Measurements from ENCODE around the gene ARFRP1. TPM values are rescaled to one million over a fixed set of nuclear protein-coding genes. Genes with fewer than 3 reads are reported as not detected.
"Not testable (repeated sequence)": the region's sequence is repeated elsewhere in the genome, so short reads cannot be mapped to it uniquely, and the experiment has no call there.

The ARFRP1 gene
- total and polyA plus RNA-seq, 4 donors, result 29.8 to 56.0 (median 47.4) TPM

- Histone ChIP-seq H3K4me1 (ENCODE audit: control insufficient read depth in 5 of 5, insufficient read depth in 5 of 5, low read length in 5 of 5) (peaks cover 0 to 16% (median 10%) of the 10 kb centered on the region in 5 donors), H3K9me3 (ENCODE audit: control insufficient read depth in 4 of 4, insufficient read depth in 3 of 4, low read length in 3 of 4) (no peaks in the 10 kb centered on the region), H3K9ac (ENCODE audit: insufficient read depth in 1 of 2, low read length in 2 of 2) (no peak overlapping the region), H3K27me3 (ENCODE audit: control insufficient read depth in 3 of 3, insufficient read depth in 3 of 3, low read length in 2 of 3) (no peaks in the 10 kb centered on the region), H3K27ac (ENCODE audit: low read depth in 1 of 2, low read length in 1 of 2) (no peak overlapping the region), H3K4me3 (no peak overlapping the region), H3K36me3 (ENCODE audit: control insufficient read depth in 4 of 4, insufficient read depth in 4 of 4, low read length in 4 of 4) (peaks cover 0 to 52% (median 16%) of the 10 kb centered on the region in 4 donors)
- TF ChIP-seq, protein P1, sequence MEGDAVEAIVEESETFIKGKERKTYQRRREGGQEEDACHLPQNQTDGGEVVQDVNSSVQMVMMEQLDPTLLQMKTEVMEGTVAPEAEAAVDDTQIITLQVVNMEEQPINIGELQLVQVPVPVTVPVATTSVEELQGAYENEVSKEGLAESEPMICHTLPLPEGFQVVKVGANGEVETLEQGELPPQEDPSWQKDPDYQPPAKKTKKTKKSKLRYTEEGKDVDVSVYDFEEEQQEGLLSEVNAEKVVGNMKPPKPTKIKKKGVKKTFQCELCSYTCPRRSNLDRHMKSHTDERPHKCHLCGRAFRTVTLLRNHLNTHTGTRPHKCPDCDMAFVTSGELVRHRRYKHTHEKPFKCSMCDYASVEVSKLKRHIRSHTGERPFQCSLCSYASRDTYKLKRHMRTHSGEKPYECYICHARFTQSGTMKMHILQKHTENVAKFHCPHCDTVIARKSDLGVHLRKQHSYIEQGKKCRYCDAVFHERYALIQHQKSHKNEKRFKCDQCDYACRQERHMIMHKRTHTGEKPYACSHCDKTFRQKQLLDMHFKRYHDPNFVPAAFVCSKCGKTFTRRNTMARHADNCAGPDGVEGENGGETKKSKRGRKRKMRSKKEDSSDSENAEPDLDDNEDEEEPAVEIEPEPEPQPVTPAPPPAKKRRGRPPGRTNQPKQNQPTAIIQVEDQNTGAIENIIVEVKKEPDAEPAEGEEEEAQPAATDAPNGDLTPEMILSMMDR (IDR thresholded peaks at IDR 0.05; ENCODE audit: control extremely low read depth, extremely low read depth), result no peak
- ATAC-seq (ENCODE audit: insufficient read depth, low FRiP score) (no peak), DNase-seq (no peak)
- 93 to 94% methylated on average over 33 of the region's 33 CpGs for WGBS, 2 donors
Measured at GRCh38 chr20:63661959-63662812, 45.6 kb downstream of the ARFRP1 start.

DNA sequence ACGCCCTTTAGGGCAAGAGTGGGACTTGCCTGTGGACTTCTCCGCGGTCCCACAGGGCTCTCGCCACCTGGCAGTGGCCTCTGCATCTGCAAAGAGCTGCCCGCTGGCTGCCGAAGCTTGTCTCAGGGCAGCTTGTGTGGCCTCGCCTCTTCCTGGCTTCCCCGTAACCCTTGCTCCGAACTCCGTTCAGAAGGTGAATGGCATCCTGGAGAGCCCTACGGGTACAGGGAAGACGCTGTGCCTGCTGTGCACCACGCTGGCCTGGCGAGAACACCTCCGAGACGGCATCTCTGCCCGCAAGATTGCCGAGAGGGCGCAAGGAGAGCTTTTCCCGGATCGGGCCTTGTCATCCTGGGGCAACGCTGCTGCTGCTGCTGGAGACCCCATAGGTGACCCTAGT lies 46.7 kb downstream of the ARFRP1 start:
- peaks cover 0 to 46% (median 13%) of the 10 kb centered on the region in 4 donors for H3K36me3 ChIP-seq (ENCODE audit: control insufficient read depth in 4 of 4, insufficient read depth in 4 of 4, low read length in 4 of 4)
- peaks cover 0 to 19% (median 10%) of the 10 kb centered on the region in 5 donors for H3K4me1 ChIP-seq (ENCODE audit: control insufficient read depth in 5 of 5, insufficient read depth in 5 of 5, low read length in 5 of 5)
- H3K9me3 ChIP-seq (ENCODE audit: control insufficient read depth in 4 of 4, insufficient read depth in 3 of 4, low read length in 3 of 4), result no peaks in the 10 kb centered on the region
- no peak overlapping the region for H3K4me3 ChIP-seq
- H3K27ac ChIP-seq (ENCODE audit: low read depth in 1 of 2, low read length in 1 of 2), result no peak overlapping the region
- H3K9ac ChIP-seq (ENCODE audit: insufficient read depth in 1 of 2, low read length in 2 of 2), result no peak overlapping the region
- H3K27me3 ChIP-seq (ENCODE audit: control insufficient read depth in 3 of 3, insufficient read depth in 3 of 3, low read length in 2 of 3), result no peaks in the 10 kb centered on the region
- WGBS, 2 donors, result 97 to 98% methylated on average over 22 of the region's 22 CpGs
- DNase-seq, result no peak
- ATAC-seq (ENCODE audit: insufficient read depth, low FRiP score), result no peak
- TF ChIP-seq, protein P1 (IDR thresholded peaks at IDR 0.05; ENCODE audit: control extremely low read depth, extremely low read depth), result no peak

- peaks cover 0 to 19% (median 10%) of the 10 kb centered on the region in 5 donors for H3K4me1 ChIP-seq (ENCODE audit: control insufficient read depth in 5 of 5, insufficient read depth in 5 of 5, low read length in 5 of 5)
- no peaks in the 10 kb centered on the region for H3K9me3 ChIP-seq (ENCODE audit: control insufficient read depth in 4 of 4, insufficient read depth in 3 of 4, low read length in 3 of 4)
- DNase-seq (no peak), ATAC-seq (ENCODE audit: insufficient read depth, low FRiP score) (no peak)
- no peak overlapping the region for H3K27ac ChIP-seq (ENCODE audit: low read depth in 1 of 2, low read length in 1 of 2)
- peaks cover 0 to 43% (median 11%) of the 10 kb centered on the region in 4 donors for H3K36me3 ChIP-seq (ENCODE audit: control insufficient read depth in 4 of 4, insufficient read depth in 4 of 4, low read length in 4 of 4)
- TF ChIP-seq, protein P1 (IDR thresholded peaks at IDR 0.05; ENCODE audit: control extremely low read depth, extremely low read depth), result no peak
- no peaks in the 10 kb centered on the region for H3K27me3 ChIP-seq (ENCODE audit: control insufficient read depth in 3 of 3, insufficient read depth in 3 of 3, low read length in 2 of 3)
- no peak overlapping the region for H3K9ac ChIP-seq (ENCODE audit: insufficient read depth in 1 of 2, low read length in 2 of 2)
- no peak overlapping the region for H3K4me3 ChIP-seq
- 86 to 87% methylated on average over 8 of the region's 8 CpGs for WGBS, 2 donors
Measured at GRCh38 chr20:63660622-63661021, 47.2 kb downstream of the ARFRP1 start.

DNA sequence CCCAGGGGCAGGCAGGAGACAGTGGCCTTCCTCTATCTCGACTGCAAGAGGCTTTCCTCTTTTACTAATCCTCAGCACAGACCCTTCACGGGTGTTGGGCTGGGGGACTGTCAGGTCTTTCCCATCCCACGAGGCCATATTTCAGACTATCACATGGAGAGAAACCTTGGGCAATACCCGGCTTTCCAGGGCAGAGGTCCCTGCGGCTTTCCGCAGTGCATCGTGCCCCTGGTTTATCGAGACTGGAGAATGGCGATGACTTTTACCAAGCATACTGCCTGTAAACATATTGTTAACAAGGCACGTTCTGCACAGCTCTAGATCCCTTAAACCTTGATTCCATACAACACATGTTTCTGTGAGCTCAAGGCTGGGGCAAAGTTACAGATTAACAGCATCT lies 47.6 kb downstream of the ARFRP1 start:
- WGBS, 2 donors, result 85 to 97% methylated on average over 10 of the region's 10 CpGs
- peaks cover 0 to 19% (median 10%) of the 10 kb centered on the region in 5 donors for H3K4me1 ChIP-seq (ENCODE audit: control insufficient read depth in 5 of 5, insufficient read depth in 5 of 5, low read length in 5 of 5)
- peaks cover 0 to 41% (median 10%) of the 10 kb centered on the region in 4 donors for H3K36me3 ChIP-seq (ENCODE audit: control insufficient read depth in 4 of 4, insufficient read depth in 4 of 4, low read length in 4 of 4)
- H3K9ac ChIP-seq (ENCODE audit: insufficient read depth in 1 of 2, low read length in 2 of 2); H3K9me3 ChIP-seq (ENCODE audit: control insufficient read depth in 4 of 4, insufficient read depth in 3 of 4, low read length in 3 of 4); DNase-seq; H3K27me3 ChIP-seq (ENCODE audit: control insufficient read depth in 3 of 3, insufficient read depth in 3 of 3, low read length in 2 of 3); H3K27ac ChIP-seq (ENCODE audit: low read depth in 1 of 2, low read length in 1 of 2); H3K4me3 ChIP-seq; ATAC-seq (ENCODE audit: insufficient read depth, low FRiP score): not testable (repeated sequence)

Measured in lung (tissue), 12 donors.